ENCODE measurements around the gene ZDHHC18.
"Not testable (repeated sequence)": the region's sequence is repeated elsewhere in the genome, so short reads cannot be mapped to it uniquely, and the experiment has no call there.

ZDHHC18 gene

GRCh38 chr1:26791626-26792025 is 34.9 kb upstream of the ZDHHC18 start:
- DNase-seq = no peak

- DNase-seq = no peak
These were observed 33.6 kb upstream of the ZDHHC18 start for GRCh38 chr1:26792924-26793323.

- no peak for DNase-seq
These were observed 32.1 kb upstream of the ZDHHC18 start for GRCh38 chr1:26794391-26794790.

GRCh38 chr1:26797627-26798026 is 28.9 kb upstream of the ZDHHC18 start:
- no peak for DNase-seq

GRCh38 chr1:26799479-26800142 is 26.9 kb upstream of the ZDHHC18 start:
- no peak for DNase-seq

GRCh38 chr1:26803932-26804331 is 22.6 kb upstream of the ZDHHC18 start:
- not testable (repeated sequence) for DNase-seq

- peak; percentile 24 for DNase-seq
These were observed 16.4 kb upstream of the ZDHHC18 start for GRCh38 chr1:26810105-26810504.

- DNase-seq = no peak
These were observed 15.4 kb upstream of the ZDHHC18 start for GRCh38 chr1:26811057-26811456.

GRCh38 chr1:26811708-26812107 is 14.8 kb upstream of the ZDHHC18 start:
- DNase-seq = no peak

- no peak for DNase-seq
These were observed 12.1 kb upstream of the ZDHHC18 start for GRCh38 chr1:26814377-26814776.

- no peak for DNase-seq
These were observed 11.6 kb upstream of the ZDHHC18 start for GRCh38 chr1:26814893-26815292.

- no peak for DNase-seq
These were observed 5.7 kb upstream of the ZDHHC18 start for GRCh38 chr1:26820784-26821269.

- no peak for DNase-seq
These were observed 3.6 kb upstream of the ZDHHC18 start for GRCh38 chr1:26822737-26823395.

- no peak for DNase-seq
These were observed 1.8 kb upstream of the ZDHHC18 start for GRCh38 chr1:26824731-26825130.

GRCh38 chr1:26827106-26827604 is 667 bp downstream of the ZDHHC18 start:
- DNase-seq = no peak

GRCh38 chr1:26827663-26828062 is 1.2 kb downstream of the ZDHHC18 start:
- DNase-seq = no peak

GRCh38 chr1:26828411-26828991 is 2.0 kb downstream of the ZDHHC18 start:
- no peak for DNase-seq

GRCh38 chr1:26829184-26829911 is 2.9 kb downstream of the ZDHHC18 start:
- no peak for DNase-seq

GRCh38 chr1:26831059-26831458 is 4.6 kb downstream of the ZDHHC18 start:
- DNase-seq = no peak

GRCh38 chr1:26831546-26832248 is 5.2 kb downstream of the ZDHHC18 start:
- DNase-seq = no peak

GRCh38 chr1:26832249-26832960 is 5.9 kb downstream of the ZDHHC18 start:
- no peak for DNase-seq
